GM12874 (cell line): ENCODE data around the gene RC3H2.

Source experiments
- TF ChIP-seq, protein P1 (sequence below): IDR thresholded peaks from 2 replicates; pipeline ENCODE4 v1.5.1; 2011; ENCODE audit warnings: low read depth, mild to moderate bottlenecking, control low read depth, low read length, moderate library complexity; ENCODE audit not compliant: insufficient read depth

The RC3H2 gene

DNA sequence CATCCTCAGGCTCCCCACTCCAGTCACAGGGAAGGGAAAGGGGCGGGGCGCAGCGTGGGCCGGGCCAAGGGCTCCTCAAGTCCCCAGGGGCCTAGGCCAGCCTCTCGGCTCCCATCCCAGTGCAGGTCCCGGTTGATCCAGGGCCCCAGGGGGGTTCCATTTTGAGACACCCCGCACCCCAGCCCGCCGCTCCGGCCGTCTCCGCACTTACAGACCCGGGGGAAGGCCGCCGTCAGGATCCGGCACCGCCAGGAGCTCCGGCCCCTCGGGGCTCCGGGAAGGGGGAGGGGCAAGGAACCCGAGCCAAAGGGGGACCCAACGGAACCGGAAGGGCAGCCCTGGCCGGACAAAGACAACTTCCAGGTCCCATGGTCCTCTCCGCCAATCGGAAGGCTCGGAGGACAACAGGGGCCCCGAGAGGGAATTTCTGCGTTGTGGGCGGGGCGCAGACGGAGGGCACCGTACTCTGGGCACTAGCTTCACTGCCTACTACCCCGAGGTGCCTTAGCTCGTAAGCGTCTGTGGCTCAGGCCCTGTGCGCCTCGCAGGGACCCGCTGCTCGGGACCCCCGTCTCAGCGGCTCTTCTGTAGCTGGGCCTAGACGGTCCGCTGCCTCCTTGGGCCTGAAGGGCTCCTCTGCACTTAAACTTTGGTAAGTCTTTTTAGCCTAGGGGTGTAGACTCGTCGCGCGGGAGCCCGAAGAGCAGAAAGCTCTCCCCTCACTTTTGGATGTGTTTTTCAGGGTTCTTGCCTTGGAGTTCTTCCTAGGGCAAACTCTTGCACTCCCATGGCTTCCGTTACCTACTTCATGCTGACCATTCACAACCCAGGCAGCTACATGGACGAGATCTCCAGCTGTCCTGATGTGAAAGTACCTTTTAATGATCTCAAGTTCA, 26.3 kb upstream of the RC3H2 start, which contains the start of gene ZBTB26:
ZBTB26 (minus strand) TSS at position 287 of the 896 bp plus-strand sequence. CDS start 11,578 bp downstream, outside the sequence.
- TF ChIP-seq, protein P1, sequence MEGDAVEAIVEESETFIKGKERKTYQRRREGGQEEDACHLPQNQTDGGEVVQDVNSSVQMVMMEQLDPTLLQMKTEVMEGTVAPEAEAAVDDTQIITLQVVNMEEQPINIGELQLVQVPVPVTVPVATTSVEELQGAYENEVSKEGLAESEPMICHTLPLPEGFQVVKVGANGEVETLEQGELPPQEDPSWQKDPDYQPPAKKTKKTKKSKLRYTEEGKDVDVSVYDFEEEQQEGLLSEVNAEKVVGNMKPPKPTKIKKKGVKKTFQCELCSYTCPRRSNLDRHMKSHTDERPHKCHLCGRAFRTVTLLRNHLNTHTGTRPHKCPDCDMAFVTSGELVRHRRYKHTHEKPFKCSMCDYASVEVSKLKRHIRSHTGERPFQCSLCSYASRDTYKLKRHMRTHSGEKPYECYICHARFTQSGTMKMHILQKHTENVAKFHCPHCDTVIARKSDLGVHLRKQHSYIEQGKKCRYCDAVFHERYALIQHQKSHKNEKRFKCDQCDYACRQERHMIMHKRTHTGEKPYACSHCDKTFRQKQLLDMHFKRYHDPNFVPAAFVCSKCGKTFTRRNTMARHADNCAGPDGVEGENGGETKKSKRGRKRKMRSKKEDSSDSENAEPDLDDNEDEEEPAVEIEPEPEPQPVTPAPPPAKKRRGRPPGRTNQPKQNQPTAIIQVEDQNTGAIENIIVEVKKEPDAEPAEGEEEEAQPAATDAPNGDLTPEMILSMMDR: no peak

DNA sequence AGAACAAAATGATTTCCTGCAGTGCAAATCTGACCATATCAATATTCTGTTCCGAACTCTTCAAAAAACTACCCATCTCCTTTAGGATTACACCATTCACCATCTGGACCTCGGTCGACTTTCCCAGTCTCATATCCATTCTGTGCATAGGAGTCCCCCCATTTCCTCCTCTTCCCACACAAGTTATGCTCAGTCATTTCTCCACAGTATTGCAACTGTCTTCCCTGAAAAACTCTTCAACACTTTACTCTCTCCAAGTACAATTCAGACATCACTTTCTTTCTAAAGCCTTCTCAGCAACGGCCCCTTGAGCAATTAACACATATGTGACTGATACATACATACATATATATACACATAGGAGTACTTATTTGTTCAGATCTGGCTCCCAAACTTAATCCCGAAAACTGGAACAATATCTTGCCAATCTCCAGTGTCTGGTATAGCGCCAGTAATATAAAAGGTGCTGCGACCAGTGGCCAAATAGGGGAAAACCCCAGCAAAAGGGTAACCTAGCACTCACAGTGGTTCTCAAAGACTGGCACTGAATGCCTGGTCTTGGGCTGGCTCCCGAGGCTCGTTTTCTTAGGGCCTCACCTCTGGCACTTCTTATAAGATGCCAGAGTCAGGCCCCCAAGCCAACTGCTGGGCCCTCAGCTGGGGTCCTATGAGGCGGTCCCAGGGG, 25.5 kb upstream of the RC3H2 start:
- TF ChIP-seq, protein P1: no peak

DNA sequence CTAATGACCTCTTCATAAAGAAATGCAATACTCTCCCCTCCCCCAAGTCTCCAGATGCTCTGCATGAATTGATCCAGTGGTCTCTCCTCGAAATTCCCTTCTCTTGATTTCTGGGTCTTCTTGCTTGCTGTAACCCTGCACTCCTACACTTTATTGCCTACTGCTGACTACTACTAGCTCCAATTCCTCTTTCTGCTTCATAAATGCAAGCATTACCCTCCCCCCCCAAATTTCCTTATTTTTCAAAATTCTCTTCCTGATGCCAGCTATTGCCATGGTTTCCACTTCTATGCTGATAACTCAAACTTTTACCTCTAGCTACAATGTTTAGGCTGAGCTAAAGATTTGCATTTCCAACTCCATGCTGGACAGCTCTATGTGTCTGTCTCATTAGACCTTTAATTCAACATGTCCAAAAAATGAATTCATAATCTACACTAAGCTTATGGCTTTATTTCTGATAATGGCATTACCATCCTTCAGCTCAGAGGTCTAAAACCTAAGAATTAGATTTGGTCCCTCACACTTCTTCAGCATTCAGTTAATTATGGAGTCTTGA, 24.7 kb upstream of the RC3H2 start:
- TF ChIP-seq, protein P1: no peak

DNA sequence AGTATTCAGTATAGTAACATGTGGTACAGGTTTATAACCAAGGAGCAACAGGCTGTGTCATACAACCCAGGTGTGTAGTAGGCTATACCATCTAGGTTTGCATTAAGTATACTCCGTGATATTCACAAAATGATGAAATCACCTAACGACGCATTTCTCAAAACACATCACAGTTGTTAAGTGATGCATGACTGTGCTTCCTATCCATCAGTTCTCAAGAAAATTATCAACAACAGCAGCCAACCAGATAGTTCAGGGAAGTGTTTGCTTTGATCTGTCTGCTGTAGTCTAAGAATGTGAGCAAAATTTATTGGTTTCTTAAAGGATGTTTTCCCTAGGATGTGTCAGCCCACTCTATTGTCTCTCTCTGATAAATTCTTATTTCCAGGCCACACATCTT, 18.8 kb upstream of the RC3H2 start:
- TF ChIP-seq, protein P1: no peak

DNA sequence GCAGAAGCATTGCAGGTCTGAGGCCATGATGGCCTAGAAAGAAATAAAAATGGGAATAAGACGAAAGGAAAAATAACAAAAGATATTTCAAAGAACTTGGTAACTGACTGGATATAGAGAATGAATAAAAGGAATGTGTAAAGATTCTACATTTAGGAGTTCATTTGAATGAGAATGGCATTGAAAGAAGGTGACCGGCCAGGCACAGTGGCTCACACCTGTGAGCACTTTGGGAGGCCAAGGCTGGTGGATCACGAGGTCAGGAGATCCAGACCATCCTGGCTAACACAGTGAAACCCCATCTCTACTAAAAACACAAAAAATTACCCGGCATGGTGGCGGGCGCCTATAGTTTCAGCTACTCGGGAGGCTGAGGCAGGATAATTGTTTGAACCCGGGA, 17.6 kb upstream of the RC3H2 start:
- TF ChIP-seq, protein P1: no peak

DNA sequence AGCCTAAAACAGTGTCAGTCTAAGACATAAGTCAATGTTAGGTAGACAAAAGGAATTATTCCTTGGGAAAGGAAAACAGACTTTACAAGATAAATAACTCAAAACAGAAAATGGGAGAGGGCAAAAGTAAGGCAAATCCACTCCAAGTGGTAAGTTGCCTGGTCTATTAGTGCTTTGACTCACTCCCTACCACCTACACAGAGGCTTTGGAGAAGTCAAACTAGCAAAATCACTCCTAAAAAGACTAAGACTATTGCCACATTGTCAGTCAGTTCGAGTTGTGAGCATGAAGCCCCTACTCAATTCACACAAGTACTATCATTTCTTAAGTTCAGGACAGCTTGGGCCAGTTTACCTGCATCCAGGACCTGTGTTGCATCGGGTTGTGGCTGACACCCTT, 13.2 kb upstream of the RC3H2 start:
- TF ChIP-seq, protein P1: no peak
